H9 (cell line): Measurements from ENCODE around the gene OR8J1. TPM values are rescaled to one million over a fixed set of nuclear protein-coding genes. Genes with fewer than 3 reads are reported as not detected.

Experiments
- DNase-seq: peaks from one replicate; pipeline ENCODE4 v3.0.0-alpha.2; 2017
- H2AFZ ChIP-seq: one replicate; pipeline ENCODE4 v1.6.1; 2013; ENCODE audit warnings: mild to moderate bottlenecking, low read length, control low read depth, moderate library complexity
- H2AK5ac ChIP-seq: 2 replicates; pipeline ENCODE4 v1.6.1; 2013; ENCODE audit warnings: low read length, control low read depth, mixed read lengths; ENCODE audit not compliant: insufficient read length
- H2BK120ac ChIP-seq: one replicate; pipeline ENCODE4 v1.6.1; 2013; ENCODE audit warnings: low read depth, mild to moderate bottlenecking, low read length, control low read depth, inconsistent platforms; ENCODE audit not compliant: poor library complexity, severe bottlenecking
- H2BK12ac ChIP-seq: 2 replicates; pipeline ENCODE4 v1.6.1; 2013; ENCODE audit warnings: low read length, control low read depth, mixed read lengths, low read depth; ENCODE audit not compliant: insufficient read length
- H2BK15ac ChIP-seq: 2 replicates; pipeline ENCODE4 v1.6.1; 2013; ENCODE audit warnings: low read depth, low read length, control low read depth
- H2BK20ac ChIP-seq: one replicate; pipeline ENCODE4 v1.6.1; 2013; ENCODE audit warnings: low read depth, mild to moderate bottlenecking, low read length, control low read depth, inconsistent platforms; ENCODE audit not compliant: poor library complexity, severe bottlenecking
- H2BK5ac ChIP-seq: 2 replicates; pipeline ENCODE4 v1.6.1; 2013; ENCODE audit warnings: low read length, control low read depth, mixed read lengths; ENCODE audit not compliant: insufficient read length
- H3K14ac ChIP-seq: 2 replicates; pipeline ENCODE4 v1.6.1; 2013; ENCODE audit warnings: low read length, control low read depth; ENCODE audit not compliant: insufficient read depth
- H3K18ac ChIP-seq: 2 replicates; pipeline ENCODE4 v1.6.1; 2013; ENCODE audit warnings: low read depth, mild to moderate bottlenecking, mixed read lengths, low read length, control low read depth; ENCODE audit not compliant: insufficient read length
- H3K23ac ChIP-seq: 2 replicates; pipeline ENCODE4 v1.6.1; 2013; ENCODE audit warnings: low read length, control low read depth, mixed read lengths, low read depth; ENCODE audit not compliant: insufficient read length
- H3K23me2 ChIP-seq: 2 replicates; pipeline ENCODE4 v1.6.1; 2013; ENCODE audit warnings: low read depth, mild to moderate bottlenecking, mixed read lengths, low read length, control low read depth; ENCODE audit not compliant: insufficient read length, poor library complexity, severe bottlenecking
- H3K27ac ChIP-seq: 2 replicates; pipeline ENCODE4 v1.5.1; 2013; ENCODE audit warnings: low read length, control low read depth, mixed read lengths, low read depth; ENCODE audit not compliant: insufficient read length
- H3K27me3 ChIP-seq: 2 replicates; pipeline ENCODE4 v1.6.1; 2013; ENCODE audit warnings: low read length, control low read depth, inconsistent platforms; ENCODE audit not compliant: insufficient read depth
- H3K4ac ChIP-seq: 2 replicates; pipeline ENCODE4 v1.6.1; 2013; ENCODE audit warnings: low read depth, mild to moderate bottlenecking, control low read depth, inconsistent platforms, low read length, moderate library complexity
- H3K4me1 ChIP-seq: 2 replicates; pipeline ENCODE4 v1.6.1; 2013; ENCODE audit warnings: low read length, control low read depth, inconsistent platforms; ENCODE audit not compliant: insufficient read depth
- H3K4me2 ChIP-seq: 2 replicates; pipeline ENCODE4 v1.6.1; 2013; ENCODE audit warnings: low read length, control low read depth, mixed read lengths; ENCODE audit not compliant: insufficient read length, insufficient read depth
- H3K56ac ChIP-seq: 2 replicates; pipeline ENCODE4 v1.6.1; 2013; ENCODE audit warnings: low read depth, mild to moderate bottlenecking, mixed read lengths, low read length, control low read depth; ENCODE audit not compliant: insufficient read length
- H3K79me1 ChIP-seq: 2 replicates; pipeline ENCODE4 v1.6.1; 2013; ENCODE audit warnings: low read depth, mild to moderate bottlenecking, moderate library complexity, low read length, control low read depth, inconsistent platforms; ENCODE audit not compliant: insufficient read depth, poor library complexity, severe bottlenecking
- H3K79me2 ChIP-seq: 2 replicates; pipeline ENCODE4 v1.6.1; 2013; ENCODE audit warnings: low read length, control low read depth, inconsistent platforms; ENCODE audit not compliant: insufficient read depth
- H3K9ac ChIP-seq: 2 replicates; pipeline ENCODE4 v1.6.1; 2013; ENCODE audit warnings: low read length, control low read depth, mixed read lengths; ENCODE audit not compliant: insufficient read length; ENCODE audit errors: extremely low read depth
- H3K9me3 ChIP-seq: one replicate; pipeline ENCODE4 v1.6.1; 2013; ENCODE audit warnings: low read depth, low read length, inconsistent platforms; ENCODE audit not compliant: control insufficient read depth
- H3T11ph ChIP-seq: one replicate; pipeline ENCODE4 v1.6.1; 2013; ENCODE audit warnings: mild to moderate bottlenecking, low read length, control low read depth, inconsistent platforms
- H4K20me1 ChIP-seq: one replicate; pipeline ENCODE4 v1.6.1; 2013; ENCODE audit not compliant: control insufficient read depth, insufficient read length, insufficient read depth
- H4K5ac ChIP-seq: 2 replicates; pipeline ENCODE4 v1.6.1; 2013; ENCODE audit warnings: low read depth, mild to moderate bottlenecking, mixed read lengths, low read length, control low read depth; ENCODE audit not compliant: insufficient read length
- H4K8ac ChIP-seq: replicated peaks from 2 replicates; pipeline ENCODE4 v1.6.1; 2013; ENCODE audit warnings: low read length, control low read depth, mixed read lengths, low read depth; ENCODE audit not compliant: insufficient read length
- H4K91ac ChIP-seq: 2 replicates; pipeline ENCODE4 v1.6.1; 2013; ENCODE audit warnings: low read depth, mild to moderate bottlenecking, moderate library complexity, mixed read lengths, low read length, control low read depth; ENCODE audit not compliant: insufficient read length
- H3K27ac Mint-ChIP-seq, 3 experiments: 2 replicates in 2 of 3; 3 replicates in 1 of 3; pipeline ENCODE4 v1.8.0; 2020 to 2021; ENCODE audit warnings: mixed read lengths in 3 of 3, mild to moderate bottlenecking in 1 of 3, moderate library complexity in 1 of 3
- H3K27me3 Mint-ChIP-seq: 2 replicates; pipeline ENCODE4 v1.8.0; 2021; ENCODE audit warnings: low read depth, mild to moderate bottlenecking, moderate library complexity, mixed read lengths
- H3K36me3 Mint-ChIP-seq, 3 experiments: 2 replicates in 2 of 3; 3 replicates in 1 of 3; pipeline ENCODE4 v1.8.0; 2020 to 2021; ENCODE audit warnings: low read depth in 3 of 3, mixed read lengths in 3 of 3; ENCODE audit not compliant: insufficient read depth in 1 of 3
- H3K4me1 Mint-ChIP-seq, 2 experiments: 2 replicates each; pipeline ENCODE4 v1.8.0; 2020; ENCODE audit warnings: mixed read lengths in 2 of 2
- H3K4me3 Mint-ChIP-seq, 2 experiments: 2 replicates in 1 of 2; 3 replicates in 1 of 2; pipeline ENCODE4 v1.8.0; 2020 to 2021; ENCODE audit warnings: mild to moderate bottlenecking in 2 of 2, mixed read lengths in 2 of 2, moderate library complexity in 1 of 2
- H3K9me3 Mint-ChIP-seq, 2 experiments: 2 replicates in 1 of 2; 3 replicates in 1 of 2; pipeline ENCODE4 v1.8.0; 2020; ENCODE audit warnings: mild to moderate bottlenecking in 2 of 2, mixed read lengths in 2 of 2, moderate library complexity in 1 of 2
- WGBS: extraction: QIAGEN DNeasy Blood & Tissue Kit; methylation state at CpG from one replicate; pipeline ENCODE4 v1.1.7; 2013; ENCODE audit warnings: missing lambda C conversion rate, low lambda C conversion rate, mixed read lengths; ENCODE audit not compliant: insufficient read length; ENCODE audit errors: extremely low coverage; 5-methylcytosine and 5-hydroxymethylcytosine counted together
- total RNA-seq: library from RNA; stranded (reverse); gene quantifications from 2 replicates; pipeline ENCODE4 v1.2.1, GENCODE V29; 2021
- TF ChIP-seq, protein P1 (sequence below): fragments of 200-600 bp; sonication (generic); conservative IDR thresholded peaks from 3 replicates; pipeline ENCODE4 v1.8.0; 2021; ENCODE audit warnings: antibody characterized with exemption, mild to moderate bottlenecking

OR8J1 gene
- total RNA-seq, 1 experiment from 2014 or later: not detected

- WGBS: no CpG with 5 or more reads among the region's 2 CpGs
- Histone ChIP-seq H4K5ac (no peak overlapping the region), H3K79me2 (no peaks in the 10 kb centered on the region), H3K9me3 (peaks cover 13% of the 10 kb centered on the region), H3K27ac (no peak overlapping the region), H2BK5ac (no peak overlapping the region), H3K18ac (no peak overlapping the region), H3K56ac (no peak overlapping the region), H3K4me1 (no peaks in the 10 kb centered on the region), H2BK20ac (no peak overlapping the region), H3K23me2 (no peaks in the 10 kb centered on the region), H4K8ac (no peak overlapping the region), H3K27me3 (no peaks in the 10 kb centered on the region), H2AK5ac (no peak overlapping the region), H2BK120ac (no peak overlapping the region), H3T11ph (no peak overlapping the region), H3K4ac (no peak overlapping the region), H2AFZ (no peak overlapping the region), H3K14ac (no peak overlapping the region), H4K91ac (no peak overlapping the region), H3K23ac (no peak overlapping the region), H2BK12ac (no peak overlapping the region), H3K4me2 (no peak overlapping the region), H4K20me1 (no peaks in the 10 kb centered on the region), H3K79me1 (no peaks in the 10 kb centered on the region), H2BK15ac (no peak overlapping the region), H3K9ac (no peak overlapping the region)
- H3K9me3 Mint-ChIP-seq: peaks cover 0 to 41% of the 10 kb centered on the region in 2 experiments; a peak in 4 of 5 replicates
- H3K4me1 Mint-ChIP-seq: no peaks in the 10 kb centered on the region
- DNase-seq: no peak
- H3K4me3 Mint-ChIP-seq: no peak overlapping the region
- TF ChIP-seq, protein P1, sequence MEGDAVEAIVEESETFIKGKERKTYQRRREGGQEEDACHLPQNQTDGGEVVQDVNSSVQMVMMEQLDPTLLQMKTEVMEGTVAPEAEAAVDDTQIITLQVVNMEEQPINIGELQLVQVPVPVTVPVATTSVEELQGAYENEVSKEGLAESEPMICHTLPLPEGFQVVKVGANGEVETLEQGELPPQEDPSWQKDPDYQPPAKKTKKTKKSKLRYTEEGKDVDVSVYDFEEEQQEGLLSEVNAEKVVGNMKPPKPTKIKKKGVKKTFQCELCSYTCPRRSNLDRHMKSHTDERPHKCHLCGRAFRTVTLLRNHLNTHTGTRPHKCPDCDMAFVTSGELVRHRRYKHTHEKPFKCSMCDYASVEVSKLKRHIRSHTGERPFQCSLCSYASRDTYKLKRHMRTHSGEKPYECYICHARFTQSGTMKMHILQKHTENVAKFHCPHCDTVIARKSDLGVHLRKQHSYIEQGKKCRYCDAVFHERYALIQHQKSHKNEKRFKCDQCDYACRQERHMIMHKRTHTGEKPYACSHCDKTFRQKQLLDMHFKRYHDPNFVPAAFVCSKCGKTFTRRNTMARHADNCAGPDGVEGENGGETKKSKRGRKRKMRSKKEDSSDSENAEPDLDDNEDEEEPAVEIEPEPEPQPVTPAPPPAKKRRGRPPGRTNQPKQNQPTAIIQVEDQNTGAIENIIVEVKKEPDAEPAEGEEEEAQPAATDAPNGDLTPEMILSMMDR: no peak
- H3K27ac Mint-ChIP-seq: no peak overlapping the region
- peaks cover 0 to 2% (median 0%) of the 10 kb centered on the region in 3 experiments; a peak in 2 of 7 replicates for H3K36me3 Mint-ChIP-seq
- no peaks in the 10 kb centered on the region; the same call in 1 of the 2 replicates for H3K27me3 Mint-ChIP-seq
These were observed 50.3 kb downstream of the OR8J1 start for GRCh38 chr11:56404393-56404792.
